Measurements from ENCODE around the gene PADI3.

- no peak for TF ChIP-seq GATA2 (IDR thresholded peaks at IDR 0.05; ENCODE audit: low read depth, low read length)
- no peak for TF ChIP-seq GATA3 (IDR thresholded peaks at IDR 0.05; ENCODE audit: low read depth, low read length)
Observed at GRCh38 chr1:17239420-17239819, 9.5 kb upstream of the PADI3 start.

Measured in SH-SY5Y (cell line).